ENCODE results near the gene EMC1. TPM values are rescaled to one million over a fixed set of nuclear protein-coding genes. Genes with fewer than 3 reads are reported as not detected.

The EMC1 gene
- polyA plus RNA-seq, 1 of the 3 experiments (the other 2 are of a cell fraction), result 87.6 TPM

- H4K20me1 ChIP-seq (ENCODE audit: insufficient read depth), result no peaks in the 10 kb centered on the region
These were observed 31.1 kb downstream of the EMC1 start for GRCh38 chr1:19220080-19220846.

GRCh38 chr1:19219451-19219850, 31.9 kb downstream of the EMC1 start:
- no peak overlapping the region for H3K4me2 ChIP-seq
- H3K9me3 ChIP-seq, result no peaks in the 10 kb centered on the region
- H3K4me3 ChIP-seq (ENCODE audit: low read depth in 2 of 2, low read length in 1 of 2), result no peak overlapping the region
- no peak overlapping the region for H3K9ac ChIP-seq
- H4K20me1 ChIP-seq (ENCODE audit: insufficient read depth), result no peaks in the 10 kb centered on the region
- H3K79me2 ChIP-seq (ENCODE audit: insufficient read depth), result peaks cover 32% of the 10 kb centered on the region
- H2AFZ ChIP-seq (ENCODE audit: low read depth), result no peak overlapping the region
- peaks cover 54 to 66% of the 10 kb centered on the region in 2 experiments for H3K36me3 ChIP-seq (replicated peaks in 1 of 2; ENCODE audit: control insufficient read depth in 1 of 2, insufficient read depth in 2 of 2, low read length in 1 of 2)
- peak overlapping the region in 1 of 2 experiments; percentile 26; a peak in 2 of 4 replicates for H3K27ac ChIP-seq (ENCODE audit: low read depth in 2 of 2, low read length in 1 of 2)
- no peaks in the 10 kb centered on the region for H3K4me1 ChIP-seq (ENCODE audit: control insufficient read depth in 1 of 2, insufficient read depth in 2 of 2, low read depth in 1 of 2, low read length in 1 of 2)
- H3K9me2 ChIP-seq, result no peaks in the 10 kb centered on the region
- ChIA-PET CTCF (no interaction called here), POLR2A (interaction anchor here (1.3 kb wide), 1 partner anchor 9 kb away, joined by 4 read pairs; the partner anchor contains the start of gene UBR4)
- H3K27me3 ChIP-seq (ENCODE audit: insufficient read depth), result no peaks in the 10 kb centered on the region
- 75% methylated on average over 7 of the region's 7 CpGs for WGBS (ENCODE audit: low lambda C conversion rate)
- no peak for DNase-seq
- H3F3A ChIP-seq (replicated peaks; ENCODE audit: insufficient read depth), result peaks cover 18% of the 10 kb centered on the region
- TF ChIP-seq CTCF (IDR thresholded peaks at IDR 0.05) (no peak), USF2 (IDR thresholded peaks at IDR 0.05; ENCODE audit: borderline replicate concordance, low read depth, low read length) (no peak), RAD21 (IDR thresholded peaks at IDR 0.05; ENCODE audit: low read length) (no peak), SIN3A (IDR thresholded peaks at IDR 0.05; ENCODE audit: borderline replicate concordance, low read depth, low read length) (no peak), MXI1 (IDR thresholded peaks at IDR 0.05; ENCODE audit: low read depth, low read length) (no peak), TEAD4 (IDR thresholded peaks at IDR 0.05; ENCODE audit: borderline replicate concordance, insufficient read depth) (no peak), TAF1 (IDR thresholded peaks at IDR 0.05; ENCODE audit: borderline replicate concordance, low read depth, low read length) (no peak), RFX5 (IDR thresholded peaks at IDR 0.05; ENCODE audit: low read length) (no peak), JUND (IDR thresholded peaks at IDR 0.05) (no peak), USF1 (IDR thresholded peaks at IDR 0.05; ENCODE audit: borderline replicate concordance, low read depth) (no peak), TCF12 (IDR thresholded peaks at IDR 0.05) (no peak), EP300 (IDR thresholded peaks at IDR 0.05; ENCODE audit: borderline replicate concordance in 1 of 2, low read depth in 1 of 2, low read length in 1 of 2) (no peak), NRF1 (IDR thresholded peaks at IDR 0.05; ENCODE audit: low read depth, low read length) (no peak)

More at GRCh38 chr1:19220080-19220846, 31.1 kb downstream of the EMC1 start:
- H2AFZ ChIP-seq (ENCODE audit: low read depth), result no peak overlapping the region
- no peaks in the 10 kb centered on the region for H3K9me3 ChIP-seq
- TF ChIP-seq USF1 (IDR thresholded peaks at IDR 0.05; ENCODE audit: borderline replicate concordance, low read depth) (no peak), ELF1 (IDR thresholded peaks at IDR 0.05) (no peak), FOXM1 (IDR thresholded peaks at IDR 0.05; ENCODE audit: low read depth) (no peak), CTCF (IDR thresholded peaks at IDR 0.05) (no peak), GABPA (IDR thresholded peaks at IDR 0.05; ENCODE audit: low read depth) (no peak), TAF1 (IDR thresholded peaks at IDR 0.05; ENCODE audit: borderline replicate concordance, low read depth, low read length) (no peak)
- H3F3A ChIP-seq (replicated peaks; ENCODE audit: insufficient read depth), result peaks cover 17% of the 10 kb centered on the region
- peaks cover 58 to 68% of the 10 kb centered on the region in 2 experiments for H3K36me3 ChIP-seq (replicated peaks in 1 of 2; ENCODE audit: control insufficient read depth in 1 of 2, insufficient read depth in 2 of 2, low read length in 1 of 2)
- peak overlapping the region in 1 of 2 experiments; percentile 26; a peak in 2 of 4 replicates for H3K27ac ChIP-seq (ENCODE audit: low read depth in 2 of 2, low read length in 1 of 2)
- H3K27me3 ChIP-seq (ENCODE audit: insufficient read depth), result no peaks in the 10 kb centered on the region
- no peak overlapping the region for H3K4me3 ChIP-seq (ENCODE audit: low read depth in 2 of 2, low read length in 1 of 2)
- H3K79me2 ChIP-seq (ENCODE audit: insufficient read depth), result peaks cover 24% of the 10 kb centered on the region
- CTCF ChIA-PET, result interaction anchor here (2.0 kb wide), 1 partner anchor 21 kb away, joined by 8 read pairs; no protein-coding TSS in a partner anchor
- H3K9ac ChIP-seq, result no peak overlapping the region
- H3K4me1 ChIP-seq (ENCODE audit: control insufficient read depth in 1 of 2, insufficient read depth in 2 of 2, low read depth in 1 of 2, low read length in 1 of 2), result no peaks in the 10 kb centered on the region
- no peaks in the 10 kb centered on the region for H3K9me2 ChIP-seq
- POLR2A ChIA-PET, result no interaction called here
- DNase-seq, result no peak
- H3K4me2 ChIP-seq, result no peak overlapping the region
- 96% methylated on average over 8 of the region's 8 CpGs for WGBS (ENCODE audit: low lambda C conversion rate)

Data from SK-N-SH (cell line).